Mesendoderm (in vitro differentiated cells): Measurements from ENCODE around the gene ODAD4.
A peak's percentile ranks its signal among the peaks of the same experiment; 100 is the strongest.

Experiments used
- DNase-seq: peaks from one replicate; pipeline ENCODE4 v3.0.0; 2013
- H2AK5ac ChIP-seq: 2 replicates; pipeline ENCODE4 v1.6.1; 2013; ENCODE audit warnings: low read length, inconsistent platforms
- H2BK120ac ChIP-seq: 2 replicates; pipeline ENCODE4 v1.6.1; 2013; ENCODE audit warnings: low read depth, mild to moderate bottlenecking, low read length, moderate library complexity, mixed read lengths
- H2BK15ac ChIP-seq: replicated peaks from 2 replicates; pipeline ENCODE4 v1.6.1; 2013; ENCODE audit warnings: low read depth, mild to moderate bottlenecking, moderate library complexity
- H2BK5ac ChIP-seq: 2 replicates; pipeline ENCODE4 v1.6.1; 2013; ENCODE audit warnings: low read length, inconsistent platforms
- H3K18ac ChIP-seq: 2 replicates; pipeline ENCODE4 v1.6.1; 2013; ENCODE audit warnings: mild to moderate bottlenecking, low read length, mixed read lengths
- H3K23ac ChIP-seq: one replicate; pipeline ENCODE4 v1.6.1; 2013; ENCODE audit warnings: low read length
- H3K27ac ChIP-seq: 2 replicates; pipeline ENCODE4 v1.5.1; 2013; ENCODE audit warnings: low read depth, mild to moderate bottlenecking, inconsistent platforms, low read length, moderate library complexity
- H3K27me3 ChIP-seq: 2 replicates; pipeline ENCODE4 v1.6.1; 2013; ENCODE audit warnings: low read length, control low read depth, mild to moderate bottlenecking, inconsistent platforms; ENCODE audit not compliant: insufficient read depth, poor library complexity
- H3K36me3 ChIP-seq: 2 replicates; pipeline ENCODE4 v1.6.1; 2013; ENCODE audit warnings: low read length, inconsistent platforms; ENCODE audit not compliant: control insufficient read depth, insufficient read depth
- H3K4ac ChIP-seq: one replicate; pipeline ENCODE4 v1.6.1; 2013; ENCODE audit warnings: low read depth, mild to moderate bottlenecking, low read length, moderate library complexity
- H3K4me1 ChIP-seq: 2 replicates; pipeline ENCODE4 v1.6.1; 2013; ENCODE audit warnings: low read depth, low read length, inconsistent platforms; ENCODE audit not compliant: control insufficient read depth
- H3K4me2 ChIP-seq: 2 replicates; pipeline ENCODE4 v1.6.1; 2013; ENCODE audit warnings: low read length
- H3K4me3 ChIP-seq: 2 replicates; pipeline ENCODE4 v1.5.1; 2013; ENCODE audit warnings: mild to moderate bottlenecking, low read length
- H3K56ac ChIP-seq: one replicate; pipeline ENCODE4 v1.6.1; 2013; ENCODE audit warnings: low read length
- H3K79me1 ChIP-seq: 2 replicates; pipeline ENCODE4 v1.6.1; 2013; ENCODE audit warnings: low read length, inconsistent platforms
- H3K79me2 ChIP-seq: 2 replicates; pipeline ENCODE4 v1.6.1; 2013; ENCODE audit warnings: mild to moderate bottlenecking, low read length; ENCODE audit not compliant: control insufficient read depth, insufficient read depth
- H3K9ac ChIP-seq: 2 replicates; pipeline ENCODE4 v1.6.1; 2013; ENCODE audit warnings: low read length, inconsistent platforms
- H4K5ac ChIP-seq: one replicate; pipeline ENCODE4 v1.6.1; 2013; ENCODE audit warnings: low read length
- H4K8ac ChIP-seq: one replicate; pipeline ENCODE4 v1.6.1; 2013; ENCODE audit warnings: low read depth, mild to moderate bottlenecking, control low read depth, low read length, moderate library complexity
- WGBS: extraction: QIAGEN DNeasy Blood & Tissue Kit; methylation state at CpG from one replicate; pipeline ENCODE4 v1.1.7; 2013; ENCODE audit warnings: low lambda C conversion rate, missing lambda C conversion rate; ENCODE audit not compliant: insufficient coverage; ENCODE audit errors: extremely low coverage; 5-methylcytosine and 5-hydroxymethylcytosine counted together

The ODAD4 gene

GRCh38 chr17:41959336-41960095 lies 29.1 kb downstream of the ODAD4 start:
- no peaks in the 10 kb centered on the region for H3K27me3 ChIP-seq
- H3K79me2 ChIP-seq: no peaks in the 10 kb centered on the region
- peak overlapping the region; percentile 3 for H3K27ac ChIP-seq
- H2BK120ac ChIP-seq: no peak overlapping the region
- H3K36me3 ChIP-seq: no peaks in the 10 kb centered on the region
- peak overlapping the region; percentile 39 for H2BK5ac ChIP-seq
- no peak overlapping the region for H2BK15ac ChIP-seq
- peak; percentile 91 for DNase-seq
- H3K4me1 ChIP-seq: peaks cover 5% of the 10 kb centered on the region
- no peak overlapping the region for H3K4me3 ChIP-seq
- H3K18ac ChIP-seq: no peak overlapping the region
- H4K5ac ChIP-seq: no peak overlapping the region
- peak overlapping the region; percentile 82 for H3K56ac ChIP-seq
- H4K8ac ChIP-seq: no peak overlapping the region
- WGBS: no CpG with 5 or more reads among the region's 17 CpGs
- peak overlapping the region; percentile 46 for H3K9ac ChIP-seq
- no peak overlapping the region for H3K4me2 ChIP-seq
- no peak overlapping the region for H3K4ac ChIP-seq
- no peak overlapping the region for H2AK5ac ChIP-seq
- H3K23ac ChIP-seq: no peak overlapping the region
- no peaks in the 10 kb centered on the region for H3K79me1 ChIP-seq

- H3K56ac ChIP-seq: no peak overlapping the region
- no peaks in the 10 kb centered on the region for H3K27me3 ChIP-seq
- no peaks in the 10 kb centered on the region for H3K79me1 ChIP-seq
- no peak overlapping the region for H2BK120ac ChIP-seq
- H3K79me2 ChIP-seq: no peaks in the 10 kb centered on the region
- DNase-seq: no peak
- H2BK5ac ChIP-seq: no peak overlapping the region
- no peak overlapping the region for H3K27ac ChIP-seq
- H3K4me2 ChIP-seq: no peak overlapping the region
- peaks cover 7% of the 10 kb centered on the region for H3K4me1 ChIP-seq
- H3K36me3 ChIP-seq: no peaks in the 10 kb centered on the region
- H3K4me3 ChIP-seq: no peak overlapping the region
- H2BK15ac ChIP-seq: no peak overlapping the region
- no peak overlapping the region for H3K23ac ChIP-seq
- WGBS: no CpG with 5 or more reads among the region's 5 CpGs
- H2AK5ac ChIP-seq: no peak overlapping the region
- H3K9ac ChIP-seq: no peak overlapping the region
- no peak overlapping the region for H3K18ac ChIP-seq
- no peak overlapping the region for H4K8ac ChIP-seq
- H3K4ac ChIP-seq: no peak overlapping the region
- H4K5ac ChIP-seq: no peak overlapping the region
Observed at GRCh38 chr17:41962111-41962510, 31.7 kb downstream of the ODAD4 start.

GRCh38 chr17:41962768-41963434 lies 32.5 kb downstream of the ODAD4 start:
- Histone ChIP-seq H3K79me2 (no peaks in the 10 kb centered on the region), H3K4me3 (no peak overlapping the region), H3K4ac (no peak overlapping the region), H3K9ac (no peak overlapping the region), H3K23ac (no peak overlapping the region), H4K8ac (no peak overlapping the region), H2AK5ac (no peak overlapping the region), H4K5ac (no peak overlapping the region), H3K36me3 (no peaks in the 10 kb centered on the region), H2BK120ac (no peak overlapping the region), H3K27me3 (no peaks in the 10 kb centered on the region), H3K79me1 (peaks cover 6% of the 10 kb centered on the region), H3K4me1 (peaks cover 7% of the 10 kb centered on the region), H2BK15ac (no peak overlapping the region), H3K56ac (no peak overlapping the region), H2BK5ac (no peak overlapping the region), H3K4me2 (no peak overlapping the region), H3K18ac (no peak overlapping the region), H3K27ac (no peak overlapping the region)
- peak; percentile 78 for DNase-seq
- no CpG with 5 or more reads among the region's 9 CpGs for WGBS

GRCh38 chr17:41965694-41966462 lies 35.5 kb downstream of the ODAD4 start:
- Histone ChIP-seq H4K8ac (no peak overlapping the region), H4K5ac (peak overlapping the region; percentile 21), H3K27ac (peak overlapping the region; percentile 45), H3K4me2 (peak overlapping the region; percentile 99), H3K4me1 (peaks cover 2% of the 10 kb centered on the region), H2BK15ac (no peak overlapping the region), H3K27me3 (no peaks in the 10 kb centered on the region), H2BK5ac (no peak overlapping the region), H3K23ac (no peak overlapping the region), H2AK5ac (no peak overlapping the region), H3K79me2 (no peaks in the 10 kb centered on the region), H3K56ac (peak overlapping the region; percentile 92), H2BK120ac (no peak overlapping the region), H3K36me3 (no peaks in the 10 kb centered on the region), H3K79me1 (peaks cover 9% of the 10 kb centered on the region), H3K4me3 (peak overlapping the region; percentile 71), H3K18ac (no peak overlapping the region), H3K4ac (peak overlapping the region; percentile 41), H3K9ac (peak overlapping the region; percentile 89)
- no CpG with 5 or more reads among the region's 18 CpGs for WGBS
- DNase-seq: peak; percentile 95

- Histone ChIP-seq H3K56ac (peak within 1 kb of the TSS; percentile 92), H3K4ac (peak within 1 kb of the TSS; percentile 41), H3K18ac (peak within 1 kb of the TSS; percentile 82), H2BK5ac (no peak within 1 kb of the TSS), H3K23ac (peak within 1 kb of the TSS; percentile 59), H2BK15ac (no peak within 1 kb of the TSS), H3K9ac (peak within 1 kb of the TSS; percentile 90), H3K36me3 (peaks cover 2% of the 10 kb centered on the region), H3K4me3 (peak within 1 kb of the TSS; percentile 80), H3K27ac (peak within 1 kb of the TSS; percentile 50), H3K27me3 (no peaks in the 10 kb centered on the region), H3K4me2 (peak within 1 kb of the TSS; percentile 99), H3K79me2 (no peaks in the 10 kb centered on the region), H2AK5ac (no peak within 1 kb of the TSS), H4K8ac (peak within 1 kb of the TSS; percentile 96), H4K5ac (peak within 1 kb of the TSS; percentile 21), H3K79me1 (peaks cover 11% of the 10 kb centered on the region), H3K4me1 (peaks cover 2% of the 10 kb centered on the region), H2BK120ac (peak within 1 kb of the TSS; percentile 40)
- DNase-seq: peak; percentile 89
- WGBS: no CpG with 5 or more reads among the region's 71 CpGs
Observed at GRCh38 chr17:41966463-41967140, 36.2 kb downstream of the ODAD4 start, which contains the start of gene CNP. CNP (plus strand) TSS chr17:41966795; CDS start chr17:41966885, 90 bp downstream.
